ENCODE measurements around the gene ITGAL.

DNA sequence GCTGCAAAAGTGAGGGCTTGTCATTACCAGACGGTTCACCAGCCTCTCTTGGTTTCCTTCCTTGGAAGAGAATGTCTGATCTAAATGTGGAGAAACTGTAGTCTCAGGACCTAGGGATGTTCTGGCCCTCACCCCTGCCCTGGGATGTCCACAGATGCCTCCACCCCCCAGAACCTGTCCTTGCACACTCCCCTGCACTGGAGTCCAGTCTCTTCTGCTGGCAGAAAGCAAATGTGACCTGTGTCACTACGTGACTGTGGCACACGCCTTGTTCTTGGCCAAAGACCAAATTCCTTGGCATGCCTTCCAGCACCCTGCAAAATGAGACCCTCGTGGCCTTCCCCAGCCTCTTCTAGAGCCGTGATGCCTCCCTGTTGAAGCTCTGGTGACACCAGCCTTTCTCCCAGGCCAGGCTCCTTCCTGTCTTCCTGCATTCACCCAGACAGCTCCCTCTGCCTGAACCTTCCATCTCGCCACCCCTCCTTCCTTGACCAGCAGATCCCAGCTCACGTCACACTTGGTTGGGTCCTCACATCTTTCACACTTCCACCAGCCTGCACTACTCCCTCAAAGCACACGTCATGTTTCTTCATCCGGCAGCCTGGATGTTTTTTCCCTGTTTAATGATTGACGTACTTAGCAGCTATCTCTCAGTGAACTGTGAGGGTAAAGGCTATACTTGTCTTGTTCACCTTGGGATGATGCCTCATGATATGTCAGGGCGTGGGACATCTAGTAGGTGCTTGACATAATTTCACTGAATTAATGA lies 49.5 kb downstream of the ITGAL start:
- TF ChIP-seq GABPA (IDR thresholded peaks at IDR 0.05 in 1 of 2, conservative IDR thresholded peaks at IDR 0.05 in 1 of 2) (peak; percentile 66 to 86), TAF1 (conservative IDR thresholded peaks at IDR 0.05) (no peak), YY1 (IDR thresholded peaks at IDR 0.05) (no peak), EGR1 (IDR thresholded peaks at IDR 0.05; ENCODE audit: low read depth in 2 of 2) (no peak), MAX (IDR thresholded peaks at IDR 0.05) (no peak), RAD21 (IDR thresholded peaks at IDR 0.05) (peak; percentile 45 to 67), ZBTB33 (IDR thresholded peaks at IDR 0.05) (no peak), REST (IDR thresholded peaks at IDR 0.05) (no peak), RXRA (IDR thresholded peaks at IDR 0.05) (peak; percentile 63 to 64), FOXA1 (IDR thresholded peaks at IDR 0.05) (no peak)
- TF ChIP-seq, protein P1, sequence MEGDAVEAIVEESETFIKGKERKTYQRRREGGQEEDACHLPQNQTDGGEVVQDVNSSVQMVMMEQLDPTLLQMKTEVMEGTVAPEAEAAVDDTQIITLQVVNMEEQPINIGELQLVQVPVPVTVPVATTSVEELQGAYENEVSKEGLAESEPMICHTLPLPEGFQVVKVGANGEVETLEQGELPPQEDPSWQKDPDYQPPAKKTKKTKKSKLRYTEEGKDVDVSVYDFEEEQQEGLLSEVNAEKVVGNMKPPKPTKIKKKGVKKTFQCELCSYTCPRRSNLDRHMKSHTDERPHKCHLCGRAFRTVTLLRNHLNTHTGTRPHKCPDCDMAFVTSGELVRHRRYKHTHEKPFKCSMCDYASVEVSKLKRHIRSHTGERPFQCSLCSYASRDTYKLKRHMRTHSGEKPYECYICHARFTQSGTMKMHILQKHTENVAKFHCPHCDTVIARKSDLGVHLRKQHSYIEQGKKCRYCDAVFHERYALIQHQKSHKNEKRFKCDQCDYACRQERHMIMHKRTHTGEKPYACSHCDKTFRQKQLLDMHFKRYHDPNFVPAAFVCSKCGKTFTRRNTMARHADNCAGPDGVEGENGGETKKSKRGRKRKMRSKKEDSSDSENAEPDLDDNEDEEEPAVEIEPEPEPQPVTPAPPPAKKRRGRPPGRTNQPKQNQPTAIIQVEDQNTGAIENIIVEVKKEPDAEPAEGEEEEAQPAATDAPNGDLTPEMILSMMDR (IDR thresholded peaks at IDR 0.05; ENCODE audit: low read depth, low read length, missing input control): no peak
- TF ChIP-seq, protein P2, sequence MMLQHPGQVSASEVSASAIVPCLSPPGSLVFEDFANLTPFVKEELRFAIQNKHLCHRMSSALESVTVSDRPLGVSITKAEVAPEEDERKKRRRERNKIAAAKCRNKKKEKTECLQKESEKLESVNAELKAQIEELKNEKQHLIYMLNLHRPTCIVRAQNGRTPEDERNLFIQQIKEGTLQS (IDR thresholded peaks at IDR 0.05): no peak
